ENCODE data around the gene PIK3AP1. TPM values are rescaled to one million over a fixed set of nuclear protein-coding genes. Genes with fewer than 3 reads are reported as not detected.

The PIK3AP1 gene
- total and polyA plus RNA-seq, 4 donors = 27.3 to 137 (median 50.9) TPM

DNA sequence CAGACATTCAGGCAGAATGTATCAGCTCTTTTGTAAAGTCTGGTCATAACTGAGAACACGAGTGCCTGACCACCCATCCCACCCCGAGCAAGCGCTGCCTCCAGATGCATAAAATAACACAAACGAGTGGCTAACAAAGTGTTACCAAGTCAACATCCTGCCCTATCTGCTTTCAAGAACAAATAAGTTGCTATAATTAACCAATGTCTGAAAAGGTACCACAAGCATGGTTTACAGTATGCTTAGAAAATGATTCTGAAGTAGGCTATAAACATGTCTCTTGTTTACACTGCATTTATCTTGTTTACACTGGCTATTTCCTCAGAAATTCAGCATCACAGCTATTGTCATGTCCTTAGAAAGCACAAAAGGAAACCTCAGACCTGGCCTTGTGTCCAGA, 49.5 kb downstream of the PIK3AP1 start (continued):
- TF ChIP-seq, protein P1, sequence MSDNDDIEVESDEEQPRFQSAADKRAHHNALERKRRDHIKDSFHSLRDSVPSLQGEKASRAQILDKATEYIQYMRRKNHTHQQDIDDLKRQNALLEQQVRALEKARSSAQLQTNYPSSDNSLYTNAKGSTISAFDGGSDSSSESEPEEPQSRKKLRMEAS (IDR thresholded peaks at IDR 0.05) = no peak
- TF ChIP-seq YY1 (IDR thresholded peaks at IDR 0.05) (no peak), RXRA (IDR thresholded peaks at IDR 0.05) (no peak), HNF4G (IDR thresholded peaks at IDR 0.05) (no peak), SP1 (IDR thresholded peaks at IDR 0.05) (no peak), FOXA1 (IDR thresholded peaks at IDR 0.05) (no peak)

DNA sequence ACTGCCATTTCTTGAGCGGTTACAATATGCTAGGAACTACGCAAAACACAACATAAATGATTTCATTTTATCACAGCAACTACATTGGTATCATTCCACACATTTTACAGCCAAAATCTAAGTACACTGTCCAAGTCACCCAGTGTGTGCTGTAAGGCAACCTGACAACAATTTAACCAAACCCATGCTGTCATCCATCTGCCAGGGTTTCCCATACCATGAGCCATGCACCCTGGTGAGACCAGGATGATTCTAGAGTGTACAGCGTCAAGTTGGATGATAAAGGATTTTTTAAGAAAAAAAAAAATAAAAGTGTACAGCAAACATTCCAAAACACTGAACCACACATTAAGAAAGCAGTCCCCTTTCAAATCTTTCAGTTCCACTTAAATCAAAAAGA, 52.9 kb downstream of the PIK3AP1 start:
- Histone ChIP-seq H3K9me3 (ENCODE audit: control insufficient read depth in 4 of 4, low read length in 3 of 4) (no peaks in the 10 kb centered on the region), H3K27me3 (ENCODE audit: control insufficient read depth in 4 of 4, insufficient read depth in 4 of 4, low read length in 3 of 4) (no peaks in the 10 kb centered on the region), H3K4me3 (ENCODE audit: low read depth in 1 of 3, low read length in 3 of 3) (no peak overlapping the region), H3K4me1 (ENCODE audit: control insufficient read depth in 4 of 4, insufficient read depth in 4 of 4, low read length in 3 of 4) (peaks cover 9 to 53% (median 37%) of the 10 kb centered on the region in 4 donors), H3K9ac (ENCODE audit: low read depth in 1 of 2, low read length in 2 of 2) (no peak overlapping the region), H3K36me3 (ENCODE audit: control insufficient read depth in 4 of 4, insufficient read depth in 3 of 4, low read depth in 1 of 4, low read length in 3 of 4) (peaks cover 0 to 5% (median 2%) of the 10 kb centered on the region in 4 donors), H3K27ac (ENCODE audit: low read depth in 1 of 2, low read length in 2 of 2) (no peak overlapping the region)
- TF ChIP-seq SP1 (IDR thresholded peaks at IDR 0.05) (no peak), RAD21 (IDR thresholded peaks at IDR 0.05) (no peak), FOXA2 (IDR thresholded peaks at IDR 0.05) (no peak), FOXA1 (IDR thresholded peaks at IDR 0.05) (no peak), REST (IDR thresholded peaks at IDR 0.05) (no peak), YY1 (IDR thresholded peaks at IDR 0.05) (no peak), EGR1 (IDR thresholded peaks at IDR 0.05; ENCODE audit: low read depth in 2 of 2) (no peak), ATF3 (IDR thresholded peaks at IDR 0.05) (no peak), TAF1 (conservative IDR thresholded peaks at IDR 0.05) (no peak), GABPA (IDR thresholded peaks at IDR 0.05 in 1 of 2, conservative IDR thresholded peaks at IDR 0.05 in 1 of 2) (no peak), HNF4G (IDR thresholded peaks at IDR 0.05) (no peak), NR2F2 (IDR thresholded peaks at IDR 0.05) (no peak), RXRA (IDR thresholded peaks at IDR 0.05) (no peak), HNF4A (conservative IDR thresholded peaks at IDR 0.05) (no peak), CTCF (IDR thresholded peaks at IDR 0.05; ENCODE audit: low read depth, low read length, missing input control) (no peak), JUND (IDR thresholded peaks at IDR 0.05) (no peak)
- TF ChIP-seq, protein P1 (IDR thresholded peaks at IDR 0.05) = no peak
- TF ChIP-seq, protein P2, sequence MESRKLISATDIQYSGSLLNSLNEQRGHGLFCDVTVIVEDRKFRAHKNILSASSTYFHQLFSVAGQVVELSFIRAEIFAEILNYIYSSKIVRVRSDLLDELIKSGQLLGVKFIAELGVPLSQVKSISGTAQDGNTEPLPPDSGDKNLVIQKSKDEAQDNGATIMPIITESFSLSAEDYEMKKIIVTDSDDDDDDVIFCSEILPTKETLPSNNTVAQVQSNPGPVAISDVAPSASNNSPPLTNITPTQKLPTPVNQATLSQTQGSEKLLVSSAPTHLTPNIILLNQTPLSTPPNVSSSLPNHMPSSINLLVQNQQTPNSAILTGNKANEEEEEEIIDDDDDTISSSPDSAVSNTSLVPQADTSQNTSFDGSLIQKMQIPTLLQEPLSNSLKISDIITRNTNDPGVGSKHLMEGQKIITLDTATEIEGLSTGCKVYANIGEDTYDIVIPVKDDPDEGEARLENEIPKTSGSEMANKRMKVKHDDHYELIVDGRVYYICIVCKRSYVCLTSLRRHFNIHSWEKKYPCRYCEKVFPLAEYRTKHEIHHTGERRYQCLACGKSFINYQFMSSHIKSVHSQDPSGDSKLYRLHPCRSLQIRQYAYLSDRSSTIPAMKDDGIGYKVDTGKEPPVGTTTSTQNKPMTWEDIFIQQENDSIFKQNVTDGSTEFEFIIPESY (IDR thresholded peaks at IDR 0.05) = no peak
- DNase-seq (ENCODE audit: low spot score) = no peak
- 93% methylated on average over 3 of the region's 3 CpGs for WGBS
